OCI-LY3 (cell line): Measurements from ENCODE around the gene EMILIN2.

Source experiments
- EZH2phosphoT487 ChIP-seq: fragments of 200-600 bp; shearing (Covaris generic); IDR thresholded peaks from 2 replicates; pipeline ENCODE4 v1.6.1; 2018; ENCODE audit warnings: antibody characterized with exemption, mixed run types, low read depth
- TF ChIP-seq, protein P1 (sequence below): fragments of 200-600, 300-600 bp; sonication (generic); IDR thresholded peaks from 2 replicates; pipeline ENCODE4 v1.5.1; 2014; ENCODE audit warnings: antibody characterized with exemption, low read length, low read depth

DNA sequence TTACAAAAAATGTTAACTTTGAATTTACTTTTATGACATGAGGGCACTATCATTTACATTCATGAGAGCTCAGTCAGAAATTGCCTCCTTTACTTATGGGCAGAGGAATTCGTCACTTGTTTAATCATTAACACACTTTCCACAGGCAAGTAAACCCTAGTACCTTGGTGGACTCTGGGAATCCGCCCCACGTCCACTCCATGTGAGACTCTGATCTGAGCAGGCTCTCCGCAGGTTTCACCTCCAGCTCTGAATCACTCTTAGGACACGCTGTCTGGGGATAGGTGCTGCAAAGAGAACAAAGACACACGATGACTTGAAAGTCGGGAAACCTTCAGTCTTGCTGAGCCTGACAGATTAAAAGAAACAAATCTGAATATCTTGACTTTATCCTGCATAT, 92.5 kb downstream of the EMILIN2 start:
- TF ChIP-seq, protein P1, sequence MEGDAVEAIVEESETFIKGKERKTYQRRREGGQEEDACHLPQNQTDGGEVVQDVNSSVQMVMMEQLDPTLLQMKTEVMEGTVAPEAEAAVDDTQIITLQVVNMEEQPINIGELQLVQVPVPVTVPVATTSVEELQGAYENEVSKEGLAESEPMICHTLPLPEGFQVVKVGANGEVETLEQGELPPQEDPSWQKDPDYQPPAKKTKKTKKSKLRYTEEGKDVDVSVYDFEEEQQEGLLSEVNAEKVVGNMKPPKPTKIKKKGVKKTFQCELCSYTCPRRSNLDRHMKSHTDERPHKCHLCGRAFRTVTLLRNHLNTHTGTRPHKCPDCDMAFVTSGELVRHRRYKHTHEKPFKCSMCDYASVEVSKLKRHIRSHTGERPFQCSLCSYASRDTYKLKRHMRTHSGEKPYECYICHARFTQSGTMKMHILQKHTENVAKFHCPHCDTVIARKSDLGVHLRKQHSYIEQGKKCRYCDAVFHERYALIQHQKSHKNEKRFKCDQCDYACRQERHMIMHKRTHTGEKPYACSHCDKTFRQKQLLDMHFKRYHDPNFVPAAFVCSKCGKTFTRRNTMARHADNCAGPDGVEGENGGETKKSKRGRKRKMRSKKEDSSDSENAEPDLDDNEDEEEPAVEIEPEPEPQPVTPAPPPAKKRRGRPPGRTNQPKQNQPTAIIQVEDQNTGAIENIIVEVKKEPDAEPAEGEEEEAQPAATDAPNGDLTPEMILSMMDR = no peak
- no peak for TF ChIP-seq EZH2phosphoT487
